Psoas muscle (tissue), 7 donors: Measurements from ENCODE around the gene TMEM44. TPM values are rescaled to one million over a fixed set of nuclear protein-coding genes. Genes with fewer than 3 reads are reported as not detected.

Experiments used
- polyA plus RNA-seq, 3 donors: library from polyadenylated mRNA; stranded (reverse); fragments of 200-250 nt; gene quantifications; one replicate each; pipeline ENCODE4 v1.2.3, GENCODE V29; 2013
- total RNA-seq, 4 donors: library from RNA; stranded (reverse); fragmentation: NEBNext Ultra II Directional in 2 of 4; extraction: Animal tissue kit (Norgen Biotek cat#: 25700) in 2 of 4; gene quantifications; one replicate each; pipeline versions ENCODE4 v1.2.1 to v1.2.4, GENCODE V29; 2021 to 2023
- donor health status: healthy with polysubstance abuse.
- donor health status: DM: no; HTN: no; CAD: no; lungs with moderate emphysema.
- donor health status: Bipolar disorder and iron deficiency.
- donor health status: healthy.
- donor health status: DM: no; HTN: no; CAD: no.
- donor health status: DM: no; HTN: no; CAD: no.
- donor health status: DM: yes; HTN: yes; CAD: no.

TMEM44 gene
- total and polyA plus RNA-seq, 7 donors = 2.0 to 4.4 (median 3.1) TPM

Other genes starting within 250 kb of the TMEM44 start
- gene GP5, start 234.2 kb downstream of the TMEM44 start, total RNA-seq = not detected
- under 1 TPM in 1 of 3 donors, not detected in 2; 0.01 TPM for gene GP5, start 234.2 kb downstream of the TMEM44 start, polyA plus RNA-seq
- 10 to 100 TPM; 29.0 to 72.7 (median 50.3) TPM for gene ATP13A3, start 146.4 kb downstream of the TMEM44 start, total RNA-seq
- 10 to 100 TPM; 10.4 to 59.1 (median 25.3) TPM for gene ATP13A3, start 146.4 kb downstream of the TMEM44 start, polyA plus RNA-seq
- gene LSG1, start 38.8 kb upstream of the TMEM44 start, total RNA-seq = 10 to 100 TPM; 24.8 to 37.5 (median 28.7) TPM
- 10 to 100 TPM; 22.8 to 46.8 (median 43.8) TPM for gene LSG1, start 38.8 kb upstream of the TMEM44 start, polyA plus RNA-seq
- gene FAM43A, start 52.5 kb upstream of the TMEM44 start, total RNA-seq = 1 to 10 TPM; 6.0 to 7.7 (median 6.9) TPM
- 1 to 10 TPM; 4.1 to 6.9 (median 6.8) TPM for gene FAM43A, start 52.5 kb upstream of the TMEM44 start, polyA plus RNA-seq